ENCODE results near the gene PTGDR. TPM values are rescaled to one million over a fixed set of nuclear protein-coding genes. Genes with fewer than 3 reads are reported as not detected.

PTGDR gene
- total and polyA plus RNA-seq, 9 of the 15 experiments (the other 6 are each of a cell fraction or from before 2014, with no cell fraction given): not detected

- H3K9me3 ChIP-seq (replicated peaks; ENCODE audit: control insufficient read depth, insufficient read depth, low read depth, low read length): no peaks in the 10 kb centered on the region
- TF ChIP-seq KLF13 (tag; IDR thresholded peaks at IDR 0.05; ENCODE audit: borderline replicate concordance, low read depth): no peak
- TF ChIP-seq ZNF668 (CRISPR knock-in tag; IDR thresholded peaks at IDR 0.05): no peak
- no peak for TF ChIP-seq ELF2 (CRISPR knock-in tag; IDR thresholded peaks at IDR 0.05)
- no peak for TF ChIP-seq KAT8 (IDR thresholded peaks at IDR 0.05; ENCODE audit: low read depth)
- no peak for TF ChIP-seq ASH1L (IDR thresholded peaks at IDR 0.05; ENCODE audit: borderline replicate concordance, low read depth, partially characterized antibody)
- no peak for TF ChIP-seq ZNF57 (CRISPR knock-in tag; IDR thresholded peaks at IDR 0.05)
- TF ChIP-seq ZBTB5 (IDR thresholded peaks at IDR 0.05): no peak
- ChIA-PET POLR2A (no interaction called here), CTCF (ENCODE audit: low intra/inter-chr PET ratio) (no interaction called here)
- H3K4me2 ChIP-seq (ENCODE audit: insufficient read depth, low read length): no peak overlapping the region
- DNase-seq (ENCODE audit: extremely low read depth in 1 of 4, low spot score in 3 of 4): no peak
- peaks cover 0 to 9% of the 10 kb centered on the region in 2 experiments; a peak in 2 of 5 replicates for H3K27me3 ChIP-seq (ENCODE audit: control insufficient read depth in 2 of 2, insufficient read depth in 2 of 2, low read length in 2 of 2)
- H3K36me3 ChIP-seq (ENCODE audit: control insufficient read depth, insufficient read depth, low read length): no peaks in the 10 kb centered on the region
- no peak overlapping the region for H3K27ac ChIP-seq (ENCODE audit: extremely low read depth, low read depth, low read length)
- no peak overlapping the region for H3K4me3 ChIP-seq
- no peak overlapping the region for H3K9ac ChIP-seq (ENCODE audit: insufficient read depth in 1 of 2, low read depth in 2 of 2, low read length in 2 of 2)
- BruUV-seq (replicated peaks): no TSS peak
- H2AFZ ChIP-seq (ENCODE audit: low read depth, low read length): no peak overlapping the region
- no peaks in the 10 kb centered on the region for H3K4me1 ChIP-seq (replicated peaks in 1 of 2; ENCODE audit: control insufficient read depth in 2 of 2, insufficient read depth in 2 of 2, low read length in 2 of 2)
- no peaks in the 10 kb centered on the region for H4K20me1 ChIP-seq (replicated peaks; ENCODE audit: control insufficient read depth, insufficient read depth, low read length)
- in situ Hi-C loops (cut with MboI): no loop called here
- intact Hi-C loops (cut with micrococcal nuclease): no loop called here
- no peak for ATAC-seq
- no peak for FAIRE-seq
- H3K79me2 ChIP-seq (ENCODE audit: control insufficient read depth, insufficient read depth, low read length): no peaks in the 10 kb centered on the region
- H3K9me1 ChIP-seq (ENCODE audit: control insufficient read depth, insufficient read depth, low read length): no peaks in the 10 kb centered on the region
Measured at GRCh38 chr14:52263190-52263589, 4.3 kb upstream of the PTGDR start.
